ENCODE results near the gene NEMP1.

NEMP1 gene

GRCh38 chr12:57093415-57094207, 15.0 kb upstream of the NEMP1 start:
- H3K4me3 ChIP-seq (ENCODE audit: low read depth, low read length), result no peak overlapping the region

GRCh38 chr12:57092876-57093414, 14.4 kb upstream of the NEMP1 start:
- TF ChIP-seq CTCF (IDR thresholded peaks at IDR 0.05), result no peak
- no peaks in the 10 kb centered on the region for H3K9me3 ChIP-seq (ENCODE audit: control insufficient read depth, low read length)
- H3K9ac ChIP-seq, result no peak overlapping the region
- peak overlapping the region; percentile 17 for H3K27ac ChIP-seq
- H3K79me2 ChIP-seq, result peaks cover 16% of the 10 kb centered on the region
- H3K4me3 ChIP-seq (ENCODE audit: low read depth, low read length), result no peak overlapping the region
- no peak overlapping the region for H3K4me2 ChIP-seq (ENCODE audit: low read length)
- peaks cover 26% of the 10 kb centered on the region for H3K4me1 ChIP-seq
- no peak overlapping the region for H2AFZ ChIP-seq
- H3K27me3 ChIP-seq (ENCODE audit: control insufficient read depth, insufficient read depth, low read length), result no peaks in the 10 kb centered on the region
- H3K36me3 ChIP-seq (ENCODE audit: control insufficient read depth, insufficient read depth, low read length), result no peaks in the 10 kb centered on the region

More at GRCh38 chr12:57093415-57094207, 15.0 kb upstream of the NEMP1 start:
- Histone ChIP-seq H3K9ac (no peak overlapping the region), H3K9me3 (ENCODE audit: control insufficient read depth, low read length) (no peaks in the 10 kb centered on the region), H3K4me1 (peaks cover 22% of the 10 kb centered on the region), H3K4me2 (ENCODE audit: low read length) (no peak overlapping the region), H3K36me3 (ENCODE audit: control insufficient read depth, insufficient read depth, low read length) (no peaks in the 10 kb centered on the region), H3K27ac (peak overlapping the region; percentile 32), H3K27me3 (ENCODE audit: control insufficient read depth, insufficient read depth, low read length) (no peaks in the 10 kb centered on the region), H2AFZ (no peak overlapping the region), H3K79me2 (peaks cover 16% of the 10 kb centered on the region)
- TF ChIP-seq CTCF (IDR thresholded peaks at IDR 0.05), result peak; percentile 59

- Histone ChIP-seq H3K27ac (no peak overlapping the region), H3K27me3 (ENCODE audit: control insufficient read depth, insufficient read depth, low read length) (no peaks in the 10 kb centered on the region), H3K9me3 (ENCODE audit: control insufficient read depth, low read length) (no peaks in the 10 kb centered on the region), H2AFZ (no peak overlapping the region), H3K79me2 (peaks cover 16% of the 10 kb centered on the region), H3K4me3 (ENCODE audit: low read depth, low read length) (no peak overlapping the region), H3K4me2 (ENCODE audit: low read length) (no peak overlapping the region), H3K36me3 (ENCODE audit: control insufficient read depth, insufficient read depth, low read length) (no peaks in the 10 kb centered on the region), H3K4me1 (peaks cover 28% of the 10 kb centered on the region), H3K9ac (no peak overlapping the region)
- TF ChIP-seq CTCF (IDR thresholded peaks at IDR 0.05), result no peak
Observed at GRCh38 chr12:57092529-57092862, 13.9 kb upstream of the NEMP1 start.

GRCh38 chr12:57091638-57092528, 13.3 kb upstream of the NEMP1 start:
- H3K27ac ChIP-seq, result no peak overlapping the region
- H3K9ac ChIP-seq, result no peak overlapping the region
- TF ChIP-seq CTCF (IDR thresholded peaks at IDR 0.05), result no peak
- peaks cover 28% of the 10 kb centered on the region for H3K4me1 ChIP-seq
- H3K79me2 ChIP-seq, result peaks cover 16% of the 10 kb centered on the region
- H3K4me2 ChIP-seq (ENCODE audit: low read length), result no peak overlapping the region
- no peaks in the 10 kb centered on the region for H3K9me3 ChIP-seq (ENCODE audit: control insufficient read depth, low read length)
- no peaks in the 10 kb centered on the region for H3K36me3 ChIP-seq (ENCODE audit: control insufficient read depth, insufficient read depth, low read length)
- no peak overlapping the region for H3K4me3 ChIP-seq (ENCODE audit: low read depth, low read length)
- no peak overlapping the region for H2AFZ ChIP-seq
- no peaks in the 10 kb centered on the region for H3K27me3 ChIP-seq (ENCODE audit: control insufficient read depth, insufficient read depth, low read length)

All from parathyroid adenoma (tissue), 2 donors.